Type B pancreatic cell (in vitro differentiated cells): ENCODE data around the gene CDC34. TPM values are rescaled to one million over a fixed set of nuclear protein-coding genes. Genes with fewer than 3 reads are reported as not detected.

Experiments
- DNase-seq: peaks from one replicate; pipeline ENCODE4 v3.0.0; 2021; ENCODE audit warnings: mixed read lengths; ENCODE audit not compliant: unreplicated experiment; ENCODE audit errors: extremely low spot score
- H3K27ac Mint-ChIP-seq: 2 replicates; pipeline ENCODE4 v1.8.0; 2021; ENCODE audit warnings: mild to moderate bottlenecking, mixed read lengths
- H3K27me3 Mint-ChIP-seq: 2 replicates; pipeline ENCODE4 v1.8.0; 2021; ENCODE audit warnings: mixed read lengths
- H3K36me3 Mint-ChIP-seq: 2 replicates; pipeline ENCODE4 v1.8.0; 2021; ENCODE audit warnings: mixed read lengths
- H3K4me1 Mint-ChIP-seq: one replicate; pipeline ENCODE4 v1.8.0; 2021; ENCODE audit warnings: mixed read lengths; ENCODE audit not compliant: unreplicated experiment
- H3K4me3 Mint-ChIP-seq: 2 replicates; pipeline ENCODE4 v1.8.0; 2021; ENCODE audit warnings: mild to moderate bottlenecking, mixed read lengths
- H3K9me3 Mint-ChIP-seq: 2 replicates; pipeline ENCODE4 v1.8.0; 2021; ENCODE audit warnings: mixed read lengths
- total RNA-seq: library from RNA; stranded (reverse); gene quantifications from 2 replicates; pipeline ENCODE4 v1.2.1, GENCODE V29; 2021; ENCODE audit warnings: low replicate concordance
- TF ChIP-seq, protein P1 (sequence below): fragments of 200-600 bp; sonication (generic); conservative IDR thresholded peaks from 2 replicates; pipeline ENCODE4 v1.5.0; 2021; ENCODE audit warnings: antibody characterized with exemption, mild to moderate bottlenecking

CDC34 gene
- total RNA-seq, 1 donor from 2014 or later = 95.0 TPM

- Mint-ChIP-seq H3K27ac (no peak overlapping the region), H3K27me3 (peaks cover 23% of the 10 kb centered on the region), H3K4me1 (peaks cover 6% of the 10 kb centered on the region), H3K36me3 (no peaks in the 10 kb centered on the region), H3K4me3 (no peak overlapping the region), H3K9me3 (no peaks in the 10 kb centered on the region)
- TF ChIP-seq, protein P1, sequence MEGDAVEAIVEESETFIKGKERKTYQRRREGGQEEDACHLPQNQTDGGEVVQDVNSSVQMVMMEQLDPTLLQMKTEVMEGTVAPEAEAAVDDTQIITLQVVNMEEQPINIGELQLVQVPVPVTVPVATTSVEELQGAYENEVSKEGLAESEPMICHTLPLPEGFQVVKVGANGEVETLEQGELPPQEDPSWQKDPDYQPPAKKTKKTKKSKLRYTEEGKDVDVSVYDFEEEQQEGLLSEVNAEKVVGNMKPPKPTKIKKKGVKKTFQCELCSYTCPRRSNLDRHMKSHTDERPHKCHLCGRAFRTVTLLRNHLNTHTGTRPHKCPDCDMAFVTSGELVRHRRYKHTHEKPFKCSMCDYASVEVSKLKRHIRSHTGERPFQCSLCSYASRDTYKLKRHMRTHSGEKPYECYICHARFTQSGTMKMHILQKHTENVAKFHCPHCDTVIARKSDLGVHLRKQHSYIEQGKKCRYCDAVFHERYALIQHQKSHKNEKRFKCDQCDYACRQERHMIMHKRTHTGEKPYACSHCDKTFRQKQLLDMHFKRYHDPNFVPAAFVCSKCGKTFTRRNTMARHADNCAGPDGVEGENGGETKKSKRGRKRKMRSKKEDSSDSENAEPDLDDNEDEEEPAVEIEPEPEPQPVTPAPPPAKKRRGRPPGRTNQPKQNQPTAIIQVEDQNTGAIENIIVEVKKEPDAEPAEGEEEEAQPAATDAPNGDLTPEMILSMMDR = no peak
- DNase-seq = no peak
Measured at GRCh38 chr19:501646-502045, 29.9 kb upstream of the CDC34 start.

DNA sequence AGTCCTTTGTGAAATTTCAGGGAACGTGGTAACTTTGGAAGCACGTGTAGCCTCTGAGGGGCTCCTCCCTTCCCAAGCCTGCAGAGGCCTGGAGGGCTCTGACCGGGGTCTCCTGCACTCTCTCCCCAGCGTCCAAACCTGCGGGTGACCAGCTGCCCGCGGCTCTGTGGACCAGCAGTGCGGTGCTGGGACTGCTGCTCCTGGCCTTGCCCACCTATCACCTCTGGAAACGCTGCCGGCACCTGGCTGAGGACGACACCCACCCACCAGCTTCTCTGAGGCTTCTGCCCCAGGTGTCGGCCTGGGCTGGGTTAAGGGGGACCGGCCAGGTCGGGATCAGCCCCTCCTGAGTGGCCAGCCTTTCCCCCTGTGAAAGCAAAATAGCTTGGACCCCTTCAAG lies 26.9 kb upstream of the CDC34 start:
- H3K4me3 Mint-ChIP-seq = no peak overlapping the region
- H3K36me3 Mint-ChIP-seq = no peaks in the 10 kb centered on the region
- H3K4me1 Mint-ChIP-seq = peaks cover 13% of the 10 kb centered on the region
- H3K27me3 Mint-ChIP-seq = peaks cover 9% of the 10 kb centered on the region
- no peak for DNase-seq
- no peak overlapping the region for H3K27ac Mint-ChIP-seq
- TF ChIP-seq, protein P1 = no peak
- H3K9me3 Mint-ChIP-seq = no peaks in the 10 kb centered on the region

DNA sequence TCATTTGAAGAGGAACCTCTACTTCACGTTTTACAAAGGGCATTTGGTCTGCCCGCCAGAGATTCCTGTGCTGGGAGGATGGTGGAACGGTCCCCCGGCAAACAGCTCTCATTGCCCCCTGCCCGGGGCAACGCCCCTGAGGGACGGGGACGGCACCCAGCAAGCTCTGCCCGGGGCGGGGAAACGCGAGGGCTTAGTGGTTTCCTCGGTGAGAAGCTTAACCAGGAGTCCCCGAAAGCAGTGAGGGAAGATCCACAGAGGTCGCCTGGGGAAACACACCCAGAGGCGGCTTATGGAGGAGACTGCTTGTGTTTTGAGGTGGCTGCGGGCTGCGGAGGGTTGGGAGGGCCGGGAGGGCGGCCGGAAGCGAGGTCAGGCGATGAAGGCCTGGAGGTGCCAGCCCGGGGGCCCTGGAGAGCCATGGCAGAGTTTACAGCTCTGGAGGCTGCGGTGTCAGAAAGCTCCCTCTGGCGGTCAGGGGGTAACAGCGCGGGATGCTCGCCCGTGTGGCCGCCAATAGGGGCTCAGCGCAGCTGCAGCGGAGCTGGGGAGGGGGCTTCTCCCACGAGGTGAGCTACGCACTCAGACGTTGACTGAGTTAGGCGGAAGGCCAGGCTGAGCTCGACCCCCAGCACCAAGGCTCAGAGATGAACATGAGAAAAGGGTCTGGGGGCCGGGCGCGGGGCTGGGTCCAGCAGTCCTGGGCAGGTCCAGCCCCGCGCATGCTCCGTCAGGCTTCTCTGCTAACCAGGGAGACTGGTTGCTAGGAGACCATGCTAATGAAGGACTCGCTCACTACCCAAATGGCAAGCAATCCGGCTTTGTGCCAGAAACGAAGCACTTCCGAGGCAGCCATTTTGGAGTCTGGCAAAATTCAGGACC lies 24.9 kb upstream of the CDC34 start:
- TF ChIP-seq, protein P1 = peak; percentile 100
- Mint-ChIP-seq H3K9me3 (no peaks in the 10 kb centered on the region), H3K36me3 (no peaks in the 10 kb centered on the region), H3K4me3 (peak overlapping the region; percentile 93), H3K27ac (peak overlapping the region; percentile 99), H3K27me3 (peaks cover 4% of the 10 kb centered on the region), H3K4me1 (peaks cover 21% of the 10 kb centered on the region)
- DNase-seq = peak; percentile 96

DNA sequence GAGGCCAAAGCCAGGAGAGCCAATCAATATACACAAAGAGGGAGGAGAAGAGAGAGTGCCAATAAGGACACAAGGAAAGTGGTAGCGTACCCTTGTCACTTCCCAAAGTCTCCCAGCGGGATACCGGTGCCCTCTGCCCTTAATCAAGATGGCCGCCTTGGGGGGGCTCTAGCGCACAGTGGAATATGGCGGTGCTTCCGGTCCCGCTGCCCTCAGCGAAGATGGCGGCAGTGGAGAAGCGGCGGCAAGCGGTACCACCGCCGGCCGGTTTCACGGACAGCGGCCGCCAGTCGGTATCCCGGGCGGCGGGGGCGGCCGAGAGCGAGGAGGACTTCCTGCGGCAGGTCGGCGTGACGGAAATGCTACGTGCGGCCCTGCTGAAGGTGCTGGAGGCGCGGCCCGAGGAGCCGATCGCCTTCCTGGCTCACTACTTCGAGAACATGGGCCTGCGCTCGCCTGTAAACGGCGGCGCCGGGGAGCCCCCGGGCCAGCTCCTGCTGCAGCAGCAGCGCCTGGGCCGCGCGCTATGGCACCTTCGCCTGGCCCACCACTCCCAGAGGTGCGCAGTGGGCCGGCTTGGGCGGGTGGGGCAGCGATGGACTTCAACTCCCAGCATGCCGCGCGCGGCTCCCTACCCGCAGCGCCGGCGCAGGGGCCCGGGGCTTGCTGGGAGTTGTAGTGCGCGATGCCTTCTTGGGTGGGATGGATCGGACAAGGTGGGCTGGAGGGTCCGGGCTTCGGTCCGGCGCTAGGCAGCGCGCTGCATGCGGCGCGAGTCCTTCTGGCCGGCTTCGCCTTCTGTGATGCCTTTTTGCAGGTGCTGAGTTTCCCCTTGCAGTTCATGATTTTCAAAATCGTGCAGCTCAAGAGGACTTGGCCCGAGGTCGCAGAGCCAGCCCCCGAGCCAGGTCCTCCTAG lies 24.0 kb upstream of the CDC34 start, which contains the start of gene TPGS1:
Gene TPGS1, plus strand, starts transcription at position 212 of the 918 bp plus-strand sequence. Its CDS starts 10 bp downstream, at position 222.
- Mint-ChIP-seq H3K4me3 (peak within 1 kb of the TSS; percentile 93), H3K4me1 (peaks cover 21% of the 10 kb centered on the region), H3K27me3 (peaks cover 1% of the 10 kb centered on the region), H3K27ac (peak within 1 kb of the TSS; percentile 99), H3K9me3 (no peaks in the 10 kb centered on the region), H3K36me3 (no peaks in the 10 kb centered on the region)
- DNase-seq = peak; percentile 94
- TF ChIP-seq, protein P1 = peak; percentile 37

- peaks cover 16% of the 10 kb centered on the region for H3K4me1 Mint-ChIP-seq
- no peaks in the 10 kb centered on the region for H3K9me3 Mint-ChIP-seq
- DNase-seq = no peak
- TF ChIP-seq, protein P1 = no peak
- H3K27ac Mint-ChIP-seq = peak overlapping the region; percentile 91
- H3K4me3 Mint-ChIP-seq = peak overlapping the region; percentile 93
- H3K36me3 Mint-ChIP-seq = no peaks in the 10 kb centered on the region
- H3K27me3 Mint-ChIP-seq = no peaks in the 10 kb centered on the region
Measured at GRCh38 chr19:508204-509150, 23.1 kb upstream of the CDC34 start.
